Measurements from ENCODE around the gene RSPH1.

GRCh38 chr21:42446531-42446930 lies 49.5 kb downstream of the RSPH1 start:
- TF ChIP-seq FOS (IDR thresholded peaks at IDR 0.05; ENCODE audit: low read depth, low read length): no peak
- TF ChIP-seq, protein P1, sequence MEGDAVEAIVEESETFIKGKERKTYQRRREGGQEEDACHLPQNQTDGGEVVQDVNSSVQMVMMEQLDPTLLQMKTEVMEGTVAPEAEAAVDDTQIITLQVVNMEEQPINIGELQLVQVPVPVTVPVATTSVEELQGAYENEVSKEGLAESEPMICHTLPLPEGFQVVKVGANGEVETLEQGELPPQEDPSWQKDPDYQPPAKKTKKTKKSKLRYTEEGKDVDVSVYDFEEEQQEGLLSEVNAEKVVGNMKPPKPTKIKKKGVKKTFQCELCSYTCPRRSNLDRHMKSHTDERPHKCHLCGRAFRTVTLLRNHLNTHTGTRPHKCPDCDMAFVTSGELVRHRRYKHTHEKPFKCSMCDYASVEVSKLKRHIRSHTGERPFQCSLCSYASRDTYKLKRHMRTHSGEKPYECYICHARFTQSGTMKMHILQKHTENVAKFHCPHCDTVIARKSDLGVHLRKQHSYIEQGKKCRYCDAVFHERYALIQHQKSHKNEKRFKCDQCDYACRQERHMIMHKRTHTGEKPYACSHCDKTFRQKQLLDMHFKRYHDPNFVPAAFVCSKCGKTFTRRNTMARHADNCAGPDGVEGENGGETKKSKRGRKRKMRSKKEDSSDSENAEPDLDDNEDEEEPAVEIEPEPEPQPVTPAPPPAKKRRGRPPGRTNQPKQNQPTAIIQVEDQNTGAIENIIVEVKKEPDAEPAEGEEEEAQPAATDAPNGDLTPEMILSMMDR (conservative IDR thresholded peaks at IDR 0.05; ENCODE audit: low read depth, low read length): no peak
- TF ChIP-seq, protein P2, sequence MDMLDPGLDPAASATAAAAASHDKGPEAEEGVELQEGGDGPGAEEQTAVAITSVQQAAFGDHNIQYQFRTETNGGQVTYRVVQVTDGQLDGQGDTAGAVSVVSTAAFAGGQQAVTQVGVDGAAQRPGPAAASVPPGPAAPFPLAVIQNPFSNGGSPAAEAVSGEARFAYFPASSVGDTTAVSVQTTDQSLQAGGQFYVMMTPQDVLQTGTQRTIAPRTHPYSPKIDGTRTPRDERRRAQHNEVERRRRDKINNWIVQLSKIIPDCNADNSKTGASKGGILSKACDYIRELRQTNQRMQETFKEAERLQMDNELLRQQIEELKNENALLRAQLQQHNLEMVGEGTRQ (IDR thresholded peaks at IDR 0.05; ENCODE audit: low read depth, low read length): no peak
- no peak for TF ChIP-seq POLR2A (IDR thresholded peaks at IDR 0.05; ENCODE audit: low read depth, low read length)

All from IMR-90 (cell line).